Measurements from ENCODE around the gene NUMB.

- TF ChIP-seq CTCF (IDR thresholded peaks at IDR 0.05) (no peak), EP300 (IDR thresholded peaks at IDR 0.05) (no peak), POLR2A (IDR thresholded peaks at IDR 0.05; ENCODE audit: low read depth) (no peak), POLR2AphosphoS5 (IDR thresholded peaks at IDR 0.05) (no peak)
Observed at GRCh38 chr14:73365727-73366126, 92.6 kb downstream of the NUMB start.

Measured in esophagus muscularis mucosa (tissue), 4 donors.